Posterior vena cava (tissue), 2 donors: ENCODE results near the gene CACNA2D3. TPM values are rescaled to one million over a fixed set of nuclear protein-coding genes. Genes with fewer than 3 reads are reported as not detected.

Source experiments
- DNase-seq: peaks from one replicate; pipeline ENCODE4 v3.0.0-alpha.2; 2020; ENCODE audit warnings: low spot score
- intact Hi-C, 2 donors: fragments of 100-400 bp; cut with DNase I; formaldehyde crosslinking; loops; one replicate each; pipeline versions ENCODE4 v1.14.1 to v1.14.2; 2022 to 2023
- total RNA-seq, 2 donors: library from RNA; stranded (reverse); fragmentation: NEBNext Ultra II Directional; extraction: Animal tissue kit (Norgen Biotek cat#: 25700); gene quantifications; one replicate each; pipeline ENCODE4 v1.2.1, GENCODE V29; 2021
- donor health status: DM: yes; HTN: yes; CAD: no.
- donor health status: DM: yes; HTN: yes; CAD: no.

Gene CACNA2D3
- total RNA-seq, 2 donors from 2014 or later = 2.0 to 4.0 TPM

DNA sequence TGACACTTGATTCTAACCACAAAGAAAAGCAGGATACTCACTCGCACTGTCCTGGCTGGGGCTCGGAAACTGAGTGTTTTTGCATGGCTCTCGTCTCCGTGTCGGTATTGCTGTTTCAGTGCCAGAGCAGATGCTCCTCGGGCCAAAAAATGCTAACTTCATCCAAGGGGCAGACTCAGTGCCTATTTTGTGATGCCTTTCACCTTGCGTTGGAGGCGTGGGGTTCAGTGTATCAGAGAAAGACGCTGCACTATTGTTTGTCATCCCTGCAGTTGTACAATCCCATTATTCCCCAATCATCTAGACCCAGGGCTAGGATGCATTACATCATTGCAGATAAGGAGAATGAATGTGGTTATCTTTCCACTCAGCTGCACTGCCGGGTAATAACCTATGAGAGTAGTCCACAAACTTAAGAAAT is 1.4 kb downstream of the CACNA2D3 start:
- intact Hi-C loops = no loop called here
- no peak for DNase-seq

DNA sequence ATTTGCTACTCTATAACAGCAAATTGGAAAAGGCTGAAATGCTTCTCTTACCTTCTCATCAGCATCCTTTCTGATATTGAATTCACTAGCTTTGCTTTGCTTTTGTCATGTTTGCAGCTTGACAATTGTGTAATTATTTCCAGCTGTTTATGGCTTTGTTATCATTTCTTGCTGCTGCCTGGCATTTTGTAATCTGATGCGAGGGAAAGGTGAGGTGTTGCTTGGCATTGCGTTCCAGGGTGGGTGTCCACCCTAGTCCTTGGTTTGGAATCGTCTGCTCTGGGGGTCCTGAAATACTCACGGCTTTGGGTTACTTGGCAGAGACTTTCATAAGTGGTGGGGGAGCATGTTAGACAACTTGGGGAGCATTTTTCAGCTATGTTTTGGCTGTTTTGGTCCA is 2.9 kb downstream of the CACNA2D3 start:
- intact Hi-C loops = no loop called here
- no peak for DNase-seq

DNA sequence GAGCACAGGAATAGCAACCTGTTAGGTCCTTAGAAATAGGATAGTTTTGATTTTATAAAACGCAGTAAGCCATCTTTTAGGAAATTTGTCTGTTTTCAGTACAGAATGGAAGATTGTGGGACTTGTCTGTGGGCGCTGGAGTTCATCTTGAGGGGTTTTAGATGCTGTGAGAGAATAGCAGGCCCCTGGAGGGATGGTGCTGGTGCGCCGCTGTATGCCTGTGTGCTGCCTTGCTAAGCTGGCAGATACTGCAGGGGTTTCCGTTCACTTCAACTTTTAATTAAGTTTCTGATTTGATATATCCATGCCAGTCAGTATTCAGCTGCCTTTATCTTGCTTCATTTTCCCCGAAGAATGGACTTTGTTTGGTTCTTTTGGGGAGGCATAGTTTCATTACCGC is 4.2 kb downstream of the CACNA2D3 start:
- no peak for DNase-seq
- intact Hi-C loops = no loop called here

DNA sequence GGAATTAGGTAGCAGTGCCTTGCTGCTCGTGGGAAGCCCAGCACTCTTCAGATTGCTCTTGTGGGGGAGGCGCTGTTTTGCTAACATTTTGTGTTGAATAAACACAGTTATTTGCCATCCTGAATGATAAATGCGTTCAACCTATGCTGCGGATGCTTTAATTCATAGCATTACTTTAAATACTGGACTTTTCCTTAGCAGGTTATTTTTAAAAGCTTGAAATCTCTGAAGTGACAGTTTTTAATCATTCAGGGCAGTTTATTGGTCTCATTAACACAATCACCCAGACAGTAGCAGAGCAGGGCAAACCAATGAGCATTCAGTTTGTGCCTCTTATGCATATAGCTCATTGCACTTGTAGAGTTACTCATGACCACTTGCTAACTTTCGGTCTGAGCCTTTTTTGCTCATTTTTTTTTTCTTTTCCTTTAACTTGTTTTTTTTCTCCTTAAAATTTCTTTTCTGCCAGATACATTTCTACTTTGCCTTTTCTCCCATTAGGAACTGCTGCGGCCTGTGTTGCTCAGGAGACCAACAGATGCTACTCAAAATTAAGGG is 5.2 kb downstream of the CACNA2D3 start:
- intact Hi-C loops = no loop called here
- no peak for DNase-seq

DNA sequence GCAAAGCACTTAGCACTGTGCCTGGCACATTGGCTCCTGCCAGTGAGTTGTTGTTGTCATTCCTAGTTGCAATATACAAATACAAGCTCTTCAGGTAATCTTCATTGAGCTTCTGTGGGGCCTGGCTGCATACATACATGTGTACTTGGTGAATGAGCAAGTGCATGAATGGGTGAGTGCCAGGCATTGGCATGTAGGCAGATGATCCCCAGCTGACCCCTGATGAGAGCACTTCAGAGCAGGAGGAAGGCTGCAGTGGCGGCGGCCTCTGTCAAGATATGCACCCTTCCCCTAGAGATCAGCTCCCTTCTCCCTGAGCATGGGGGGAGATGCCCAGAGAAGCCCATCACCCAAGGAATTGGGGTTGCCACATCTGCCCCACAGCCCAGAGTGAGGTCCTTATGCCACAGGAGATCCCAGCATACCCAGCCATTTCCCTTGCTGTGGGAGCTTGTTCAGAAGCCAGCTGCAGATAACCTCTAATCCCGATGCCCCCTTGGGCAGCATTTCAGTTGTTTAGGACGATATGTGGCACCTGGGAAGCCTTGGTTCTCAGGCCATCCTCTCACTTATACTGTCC is 8.8 kb downstream of the CACNA2D3 start:
- intact Hi-C loops = no loop called here
- DNase-seq = no peak

DNA sequence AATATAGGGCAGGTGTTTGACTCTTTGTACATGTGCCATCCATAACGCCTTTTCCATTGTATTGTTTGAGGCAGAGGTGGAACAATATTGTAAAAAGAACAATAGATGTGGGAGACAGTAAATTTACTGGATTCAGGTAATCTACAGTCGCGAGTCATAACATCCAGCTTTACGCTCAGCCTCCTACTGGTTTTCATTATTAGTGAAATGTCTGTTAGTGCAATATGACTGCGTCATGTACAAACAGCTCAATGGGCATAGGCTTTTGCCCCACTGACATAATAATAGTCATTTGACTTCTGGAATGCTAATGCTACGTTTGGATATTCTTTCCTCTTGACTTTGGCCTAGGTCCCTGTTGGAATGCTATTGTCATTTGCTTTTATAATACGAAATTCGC is 9.5 kb downstream of the CACNA2D3 start:
- no peak for DNase-seq
- intact Hi-C loops = no loop called here

DNA sequence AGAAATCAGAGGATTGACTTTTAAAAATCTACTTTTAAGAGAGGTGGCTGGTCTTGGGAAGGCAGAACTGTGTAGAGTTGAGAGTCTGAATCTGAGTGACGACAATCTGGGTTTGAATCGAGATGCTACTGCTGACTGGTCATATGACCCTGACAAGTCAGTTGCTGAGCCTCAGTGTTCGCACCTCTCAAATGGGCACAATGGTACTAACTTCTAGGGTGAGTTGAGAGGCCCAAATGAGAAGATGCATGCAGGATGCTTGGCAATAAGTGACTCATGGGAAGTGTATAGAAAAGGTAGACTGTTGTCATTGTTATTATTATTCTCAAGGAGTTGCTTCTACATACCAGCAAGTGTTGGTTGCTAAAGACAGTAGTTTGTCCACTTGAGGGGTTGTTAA is 10.3 kb downstream of the CACNA2D3 start:
- no peak for DNase-seq
- intact Hi-C loops = no loop called here

DNA sequence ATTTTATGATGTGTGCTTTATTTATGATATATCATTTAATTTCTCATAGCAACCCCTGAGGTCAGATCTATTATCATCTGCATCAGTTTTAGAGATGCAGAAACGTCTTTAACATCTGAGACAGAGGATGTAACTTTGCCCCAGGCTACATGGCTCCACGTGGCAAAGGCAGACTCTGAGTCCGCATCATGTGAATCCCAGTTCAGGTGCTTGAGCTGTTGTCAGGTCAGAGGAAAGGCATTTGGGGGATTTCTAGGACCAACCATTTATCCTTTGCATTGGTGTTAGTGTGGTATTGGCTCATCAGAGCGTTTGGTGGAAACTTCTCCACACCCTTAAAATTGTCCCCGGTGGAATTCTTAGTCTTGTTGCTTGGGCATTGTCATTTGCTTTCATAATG is 10.8 kb downstream of the CACNA2D3 start:
- intact Hi-C loops = no loop called here
- no peak for DNase-seq

DNA sequence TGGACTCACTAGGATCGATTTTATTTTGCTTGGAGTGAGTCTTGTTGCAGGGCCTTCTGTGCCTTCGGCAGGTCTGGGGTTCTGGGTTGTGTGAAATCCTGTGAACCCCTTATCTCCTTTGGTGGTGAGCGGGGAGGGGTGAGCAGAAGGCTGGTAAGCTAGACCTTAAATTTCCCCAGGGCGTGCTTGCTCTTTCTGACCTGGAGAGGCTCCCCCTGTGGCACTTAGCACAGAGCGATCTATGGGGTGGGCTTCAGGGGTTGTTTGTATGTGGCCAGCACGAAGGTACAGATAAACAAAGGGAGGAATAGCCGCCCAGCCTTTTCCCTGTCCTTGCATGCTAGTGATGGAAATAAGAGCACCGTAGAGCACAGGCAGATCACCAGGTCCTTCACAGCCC is 11.8 kb downstream of the CACNA2D3 start:
- DNase-seq = no peak
- intact Hi-C loops = no loop called here

DNA sequence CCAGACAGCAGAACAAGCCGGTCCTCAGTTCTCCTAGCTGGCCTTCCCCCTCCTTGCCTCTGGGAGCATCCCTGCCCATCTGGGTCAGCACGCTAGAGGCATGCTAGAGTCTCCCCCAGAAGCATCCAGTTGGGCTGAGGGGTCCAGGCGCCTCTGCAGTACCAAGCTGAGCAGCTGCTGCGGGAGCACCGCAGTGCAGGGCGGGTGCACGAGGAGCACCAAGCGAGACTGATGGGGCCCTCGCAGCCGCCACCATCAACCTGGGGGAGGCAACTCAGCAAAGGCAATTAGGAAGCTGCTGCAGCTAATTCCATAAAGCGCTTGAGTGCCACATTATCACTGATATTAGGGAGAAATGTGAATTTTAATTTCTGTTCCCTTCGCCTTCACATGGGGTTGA is 12.4 kb downstream of the CACNA2D3 start:
- intact Hi-C loops = no loop called here

DNA sequence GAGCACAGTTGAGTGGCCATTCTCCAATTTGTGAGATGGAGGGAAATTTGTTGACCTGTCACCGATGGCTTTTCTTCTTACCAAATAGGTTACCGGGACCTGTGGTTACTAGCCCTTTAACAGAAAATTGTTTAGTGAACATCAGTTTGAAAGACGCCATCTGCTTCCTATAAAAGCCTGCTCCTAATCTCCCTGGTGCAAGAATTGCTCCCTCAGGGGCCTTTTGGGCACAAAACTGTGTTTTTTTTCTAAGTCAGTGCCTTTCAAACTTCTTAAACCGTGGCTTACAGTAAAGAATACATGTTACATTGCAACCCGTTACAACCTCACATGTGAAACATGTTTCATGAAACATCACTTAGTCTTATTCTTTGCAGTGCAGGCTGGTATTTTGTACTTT is 15.0 kb downstream of the CACNA2D3 start:
- intact Hi-C loops = no loop called here

More for the DNA sequence above, 12.4 kb downstream of the CACNA2D3 start:
- no peak for DNase-seq

DNA sequence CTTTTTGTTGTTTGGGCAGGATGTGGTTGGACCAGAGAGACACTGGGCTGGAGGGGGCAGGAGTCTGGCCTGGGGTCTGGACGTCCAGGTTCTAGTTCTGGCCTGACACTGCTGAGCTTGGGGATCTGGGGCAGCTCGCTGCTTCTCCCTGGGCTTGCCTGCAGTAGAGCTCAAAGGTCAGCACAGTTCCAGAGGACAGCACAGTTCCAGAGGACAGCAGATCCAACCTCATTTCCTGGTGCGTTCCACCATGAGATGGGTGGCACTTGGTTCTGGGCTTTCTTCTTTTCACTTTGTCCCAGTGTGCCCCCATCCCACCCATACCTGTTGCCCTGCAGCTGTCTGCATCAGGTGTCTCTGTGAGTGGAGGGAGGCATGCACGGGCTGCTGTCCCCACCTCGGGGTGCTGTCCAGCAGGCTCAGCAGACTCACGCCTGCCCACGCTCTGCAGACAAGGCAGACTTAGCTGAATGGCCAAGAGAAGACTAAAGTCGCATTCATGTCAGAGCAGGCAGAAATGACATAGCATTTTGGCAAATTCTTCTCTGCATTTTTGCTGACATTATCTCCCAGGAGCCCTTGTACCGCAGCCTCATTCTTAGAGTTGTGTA is 16.7 kb downstream of the CACNA2D3 start:
- intact Hi-C loops = no loop called here

More for the DNA sequence above, 15.0 kb downstream of the CACNA2D3 start:
- DNase-seq = no peak

DNA sequence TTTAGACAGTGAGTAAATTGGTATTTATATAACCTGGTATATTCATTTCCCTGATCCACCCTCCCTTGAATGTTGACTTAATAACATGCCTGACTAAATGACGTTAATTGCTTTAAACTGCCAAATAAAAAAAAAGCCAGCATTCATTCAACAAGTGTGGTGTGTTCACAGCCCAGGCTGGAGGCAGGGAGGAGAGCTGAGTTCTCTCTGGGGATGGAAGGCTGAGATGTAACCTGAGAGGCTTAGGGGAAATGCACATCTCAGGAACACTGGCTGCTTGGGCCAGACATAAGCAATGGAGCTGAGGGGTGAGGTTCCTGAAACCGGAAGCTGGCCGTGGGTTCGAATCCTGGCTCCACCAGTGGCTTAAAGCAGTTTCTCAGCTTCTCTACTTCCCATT is 17.3 kb downstream of the CACNA2D3 start:
- intact Hi-C loops = no loop called here
- DNase-seq = no peak

More for the DNA sequence above, 16.7 kb downstream of the CACNA2D3 start:
- DNase-seq = no peak

DNA sequence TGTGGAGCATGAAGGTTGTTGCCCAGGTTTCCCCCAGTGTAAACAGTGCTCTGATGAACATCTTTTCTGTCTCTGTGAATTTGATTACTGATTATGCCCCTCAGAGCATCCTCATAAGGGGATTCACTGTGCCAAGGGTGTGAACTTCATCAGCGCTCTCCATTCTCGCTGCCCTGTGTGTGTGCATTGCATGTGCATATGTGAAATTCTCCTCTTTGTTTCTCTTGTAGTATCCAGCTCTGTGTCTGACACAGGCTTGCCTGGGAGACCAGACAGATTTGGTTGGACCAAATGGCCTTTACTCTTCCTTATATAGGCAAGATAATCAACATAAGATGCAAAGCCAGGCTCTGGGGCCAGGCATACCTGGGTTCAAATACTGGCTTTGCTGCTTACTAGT is 21.9 kb downstream of the CACNA2D3 start:
- no peak for DNase-seq
- intact Hi-C loops = no loop called here

DNA sequence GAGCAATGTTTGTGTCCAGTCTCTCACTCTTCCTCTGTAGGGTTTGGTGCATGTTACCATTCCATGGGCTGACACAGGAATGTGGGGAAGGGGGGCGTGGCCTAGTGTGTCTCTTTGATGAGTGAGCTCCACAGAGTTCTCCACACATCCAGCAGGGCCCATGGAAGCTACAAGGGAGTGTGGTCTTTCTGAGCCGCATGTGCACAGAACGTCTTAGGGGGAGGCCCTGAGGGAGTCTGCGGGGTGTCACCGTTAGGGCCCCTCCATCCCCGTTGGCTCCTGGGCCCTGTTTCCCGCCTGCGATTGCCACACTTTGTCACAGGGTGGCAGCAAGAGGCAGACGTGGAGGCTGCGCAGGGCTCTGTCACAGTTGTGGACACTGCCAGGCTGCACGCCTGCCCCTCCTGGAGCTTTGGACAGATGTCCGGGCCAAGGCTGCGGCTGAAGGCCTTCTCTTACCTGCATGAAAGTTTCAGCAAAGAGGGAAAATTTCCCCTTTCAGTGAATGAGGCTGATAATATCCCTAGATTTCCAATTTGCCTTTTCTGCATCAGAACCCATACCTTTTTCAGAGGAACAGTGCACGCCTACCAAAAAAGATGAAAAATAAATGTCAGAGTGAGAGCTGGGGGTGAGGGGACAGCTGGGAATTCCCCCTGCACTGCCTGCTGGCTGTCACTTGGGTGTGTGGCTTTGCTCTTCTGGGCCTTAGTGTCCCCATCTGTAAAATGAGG is 24.3 kb downstream of the CACNA2D3 start:
- intact Hi-C loops = no loop called here

DNA sequence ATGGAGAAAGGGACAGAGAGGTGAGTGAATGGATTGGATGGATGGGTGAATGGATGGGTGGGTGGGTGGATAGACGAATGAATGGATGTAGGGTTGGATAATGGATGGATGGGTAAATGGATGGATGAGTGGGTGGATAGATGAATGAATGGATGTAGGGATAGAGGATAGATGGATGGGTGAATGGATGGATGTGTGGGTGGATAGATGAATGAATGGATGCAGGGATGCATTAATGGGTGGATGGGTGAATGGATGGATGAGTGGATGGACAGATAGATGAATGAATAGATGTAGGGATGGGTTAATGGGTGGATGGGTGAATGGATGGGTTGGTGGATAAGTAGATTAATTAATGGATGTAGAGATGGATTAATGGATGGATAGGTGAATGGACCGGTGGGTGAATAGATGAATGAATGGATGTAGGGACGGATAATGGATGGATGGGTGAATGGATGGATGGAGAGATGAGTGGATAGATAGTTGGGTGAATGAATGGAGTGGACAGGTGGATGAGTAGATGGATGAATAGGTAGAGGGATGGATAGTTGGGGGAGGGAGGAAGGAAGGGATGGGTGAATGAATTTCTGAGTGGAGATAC is 28.6 kb downstream of the CACNA2D3 start:
- intact Hi-C loops = no loop called here
- no peak for DNase-seq

More for the DNA sequence above, 24.3 kb downstream of the CACNA2D3 start:
- no peak for DNase-seq

DNA sequence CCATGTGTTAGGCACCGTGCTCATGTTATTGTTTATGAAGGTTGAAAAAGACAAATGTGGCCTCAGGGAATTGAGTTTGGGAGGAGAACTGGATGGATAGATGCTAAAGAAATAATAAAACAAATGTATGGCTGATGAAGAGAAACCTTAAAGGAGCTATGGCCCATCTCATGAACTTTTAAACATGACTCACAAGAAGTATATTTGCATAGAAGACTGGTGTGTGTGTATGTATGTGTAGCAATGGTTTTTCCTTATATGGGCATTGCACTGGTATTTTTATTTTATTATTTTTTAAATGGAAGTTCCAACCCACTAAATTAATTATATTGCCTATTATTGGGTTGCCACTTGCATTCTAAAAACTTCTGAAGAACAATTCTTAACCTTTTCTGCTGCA is 31.1 kb downstream of the CACNA2D3 start:
- intact Hi-C loops = no loop called here

DNA sequence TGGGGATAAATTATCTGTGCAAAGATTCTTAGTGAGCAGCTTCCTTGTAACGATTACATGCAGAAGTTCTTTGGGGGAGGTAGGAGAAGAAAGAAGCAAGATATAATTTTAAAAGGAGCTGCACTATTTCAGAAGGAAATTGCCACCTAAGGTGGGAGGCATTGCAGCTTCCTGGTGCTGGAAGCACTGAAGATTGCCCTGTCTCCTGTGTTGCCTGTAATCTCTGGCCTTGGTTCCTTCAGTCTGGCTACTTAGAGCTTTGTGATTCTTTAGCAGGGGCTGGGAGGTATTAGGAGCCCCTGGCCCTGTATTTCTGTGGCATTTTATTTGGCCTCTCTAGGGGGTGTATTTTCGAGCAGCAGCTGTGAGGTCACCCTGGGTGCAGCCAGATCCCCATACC is 35.5 kb downstream of the CACNA2D3 start:
- no peak for DNase-seq
- intact Hi-C loops = no loop called here

More for the DNA sequence above, 31.1 kb downstream of the CACNA2D3 start:
- DNase-seq = no peak

DNA sequence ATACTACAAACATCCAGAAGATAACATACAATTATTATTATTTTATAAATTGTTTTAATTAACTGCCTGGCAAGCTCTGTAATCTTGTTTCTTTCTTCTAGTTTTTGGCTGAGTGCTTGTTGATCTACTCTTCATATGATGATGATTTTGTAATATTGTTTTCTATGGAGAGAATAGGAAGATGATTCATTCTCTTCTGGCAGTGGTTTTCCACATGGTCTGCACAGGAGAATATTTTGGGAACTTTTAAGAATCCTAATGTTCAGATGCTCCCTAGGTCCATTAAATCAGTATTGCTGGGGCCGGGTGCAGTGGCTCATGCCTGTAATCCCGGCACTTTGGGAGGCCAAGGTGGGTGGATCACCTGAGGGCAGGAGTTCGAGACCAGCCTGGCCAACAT is 37.6 kb downstream of the CACNA2D3 start:
- DNase-seq = no peak
- intact Hi-C loops = no loop called here

DNA sequence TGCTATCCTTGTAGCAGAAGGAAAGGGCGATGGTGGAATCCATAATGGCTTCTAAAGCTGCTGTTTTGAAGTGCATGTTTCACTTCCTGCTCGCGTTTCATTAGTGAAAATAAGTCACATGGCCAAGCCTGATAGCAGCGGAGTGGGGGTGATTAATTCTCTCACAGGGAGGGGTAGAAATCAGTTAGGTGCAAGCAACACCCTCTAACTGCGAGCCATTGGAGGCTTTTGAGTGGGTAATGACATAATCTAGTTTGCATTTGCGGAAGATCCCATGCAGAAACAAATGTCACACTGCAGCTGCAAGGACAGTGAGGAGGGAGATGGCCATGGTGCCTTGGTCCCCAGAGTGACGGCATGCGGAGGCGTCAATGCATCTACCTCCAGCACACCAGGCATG is 41.1 kb downstream of the CACNA2D3 start:
- no peak for DNase-seq

More for the DNA sequence above, 41.1 kb downstream of the CACNA2D3 start:
- intact Hi-C loops = no loop called here
